A172 (cell line): ENCODE results near the gene RAB3A. TPM values are rescaled to one million over a fixed set of nuclear protein-coding genes. Genes with fewer than 3 reads are reported as not detected.

Source experiments
- DNase-seq: peaks from one replicate; pipeline ENCODE4 v3.0.0-alpha.2; 2015; ENCODE audit warnings: low spot score
- total RNA-seq: library from RNA; depleted of rRNA; stranded (reverse); fragments of >200 nt; shearing (Covaris generic); gene quantifications from 2 replicates; pipeline ENCODE4 v1.2.3, GENCODE V29; 2014

Gene RAB3A
- total RNA-seq, 1 experiment from 2014 or later, result 0.26 TPM

DNA sequence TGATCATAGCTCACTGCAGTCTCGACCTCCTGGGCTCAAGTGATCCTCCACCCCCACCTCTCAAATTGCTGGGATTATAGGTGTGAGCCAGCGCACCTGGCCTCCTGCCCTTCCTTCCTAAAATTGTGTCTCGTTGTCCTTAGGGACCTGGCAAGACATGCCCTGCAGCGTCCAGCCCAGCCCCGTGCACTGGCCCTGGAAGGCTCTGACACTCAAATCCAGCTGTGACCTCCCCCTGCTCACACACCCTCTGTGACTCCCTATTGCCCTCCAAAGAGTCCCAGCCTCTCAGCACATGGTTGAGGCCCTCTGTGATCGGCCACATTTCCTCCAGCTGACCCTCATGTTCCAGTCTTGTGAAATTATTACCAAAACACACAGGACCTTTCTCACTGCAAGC, 5.9 kb downstream of the RAB3A start:
- no peak for DNase-seq

GRCh38 chr19:18197306-18197705, 6.5 kb downstream of the RAB3A start:
- no peak for DNase-seq

DNA sequence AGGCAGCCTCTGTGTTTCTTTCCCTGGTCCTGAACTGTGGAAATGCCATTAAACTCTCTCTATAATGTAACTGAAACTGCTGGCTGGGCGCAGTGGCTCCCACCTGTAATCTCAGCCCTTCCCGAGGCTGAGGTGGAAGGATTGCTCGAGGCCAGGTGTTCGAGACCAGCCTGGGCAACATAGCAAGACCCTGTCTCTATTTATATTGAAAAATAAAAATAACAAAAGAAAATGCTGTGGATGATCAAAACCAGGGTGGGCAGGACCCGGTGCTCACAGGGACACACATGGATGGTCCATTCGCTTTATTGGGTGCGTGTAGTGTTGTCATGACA, 7.4 kb downstream of the RAB3A start:
- DNase-seq, result no peak

DNA sequence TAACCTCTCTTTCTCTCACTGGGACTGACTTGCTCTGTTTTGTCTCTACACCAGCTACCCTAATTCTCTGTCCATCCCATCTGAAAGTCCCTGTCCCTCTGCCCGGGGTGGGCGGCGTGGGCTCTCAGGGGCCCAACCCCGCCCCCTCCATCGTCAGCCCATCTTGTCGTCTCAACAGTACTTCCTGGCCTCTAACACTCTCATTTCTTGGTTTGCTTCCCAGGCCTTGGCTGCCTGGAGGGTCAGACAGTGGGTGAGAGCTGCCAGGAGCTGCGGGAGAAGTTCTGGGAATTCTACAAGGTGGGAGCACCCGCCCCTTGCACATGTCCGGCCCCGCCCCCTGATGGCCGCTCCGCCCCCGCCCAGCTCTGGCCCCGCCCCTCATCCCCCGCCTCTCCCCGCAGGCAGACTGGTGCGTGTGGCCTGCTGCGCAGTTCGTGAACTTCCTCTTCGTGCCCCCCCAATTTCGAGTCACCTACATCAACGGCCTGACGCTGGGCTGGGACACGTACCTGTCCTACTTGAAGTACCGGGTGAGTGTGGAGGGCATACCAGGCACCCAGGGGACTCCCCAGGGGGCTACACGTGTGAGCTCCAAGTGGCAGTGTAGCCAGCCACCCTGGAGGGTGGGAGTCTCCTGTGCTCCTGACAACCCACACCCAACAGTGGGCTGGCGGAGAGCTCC, 9.1 kb downstream of the RAB3A start:
- no peak for DNase-seq

- DNase-seq, result no peak
Observed at GRCh38 chr19:18194181-18194530, 9.7 kb downstream of the RAB3A start.

DNA sequence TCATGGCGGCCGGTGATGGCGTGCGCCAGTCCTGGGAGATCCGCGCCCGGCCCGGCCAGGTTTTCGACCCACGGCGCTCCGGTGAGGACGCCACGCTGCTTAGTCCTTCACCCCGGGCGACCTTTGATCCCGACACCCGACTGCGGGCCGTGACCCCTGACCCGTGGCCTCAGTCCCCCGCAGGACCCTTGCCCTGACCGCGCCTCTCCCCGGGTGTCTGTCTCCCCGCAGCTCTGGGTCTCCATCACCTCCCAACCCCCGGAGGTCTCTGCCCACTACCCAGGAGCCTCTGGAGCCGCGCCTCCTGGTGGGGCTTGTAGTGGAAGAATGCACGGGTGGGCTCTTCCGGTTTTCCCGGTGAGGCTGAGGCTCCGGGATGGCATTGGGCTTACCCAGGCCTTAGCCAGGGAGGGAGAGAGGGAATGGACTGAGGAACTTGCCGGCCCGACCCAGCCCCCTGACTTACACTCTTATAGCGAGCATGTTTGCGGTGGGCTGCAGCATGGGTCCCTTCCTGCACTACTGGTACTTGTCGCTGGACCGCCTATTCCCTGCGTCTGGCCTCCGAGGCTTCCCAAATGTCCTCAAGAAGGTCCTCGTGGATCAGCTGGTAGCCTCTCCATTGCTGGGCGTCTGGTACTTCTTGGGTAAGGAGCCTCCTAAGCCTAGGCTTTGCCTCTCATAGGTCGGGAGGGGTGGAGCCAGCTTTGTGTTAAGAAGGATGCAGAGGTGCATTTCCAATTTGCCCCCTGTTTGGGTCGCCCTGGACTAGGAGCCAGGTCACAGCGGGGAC, 10.3 kb downstream of the RAB3A start:
- DNase-seq, result no peak

- peak; percentile 100 for DNase-seq
Observed at GRCh38 chr19:18192673-18193387, 11.0 kb downstream of the RAB3A start, which contains the start of gene MPV17L2. MPV17L2 (plus strand) TSS chr19:18193218; CDS start chr19:18193282, 64 bp downstream.

- no peak for DNase-seq
Observed at GRCh38 chr19:18191640-18192062, 12.2 kb downstream of the RAB3A start.

- DNase-seq, result no peak
Observed at GRCh38 chr19:18190278-18190677, 13.6 kb downstream of the RAB3A start.

- DNase-seq, result no peak
Observed at GRCh38 chr19:18185538-18185937, 18.3 kb downstream of the RAB3A start.

GRCh38 chr19:18183529-18183928, 20.3 kb downstream of the RAB3A start:
- DNase-seq, result no peak

DNA sequence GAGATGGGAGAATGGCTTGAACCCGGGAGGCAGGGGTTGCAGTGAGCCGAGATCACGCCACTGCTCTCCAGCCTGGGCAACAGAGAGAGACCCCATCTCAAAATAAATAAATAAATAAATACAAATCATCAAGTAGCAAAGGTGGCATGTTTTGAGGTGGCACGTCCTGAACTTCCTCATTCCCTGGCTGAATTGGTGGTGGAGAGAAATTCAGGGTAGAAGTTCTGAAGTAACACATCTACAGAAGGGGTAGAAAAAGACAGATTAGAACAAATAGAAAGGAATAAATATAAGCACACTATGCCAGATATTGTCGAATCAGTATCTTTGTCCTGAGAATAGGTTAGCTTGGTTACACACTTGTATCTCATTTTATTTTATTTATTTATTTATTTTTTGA, 23.9 kb downstream of the RAB3A start:
- DNase-seq, result no peak

DNA sequence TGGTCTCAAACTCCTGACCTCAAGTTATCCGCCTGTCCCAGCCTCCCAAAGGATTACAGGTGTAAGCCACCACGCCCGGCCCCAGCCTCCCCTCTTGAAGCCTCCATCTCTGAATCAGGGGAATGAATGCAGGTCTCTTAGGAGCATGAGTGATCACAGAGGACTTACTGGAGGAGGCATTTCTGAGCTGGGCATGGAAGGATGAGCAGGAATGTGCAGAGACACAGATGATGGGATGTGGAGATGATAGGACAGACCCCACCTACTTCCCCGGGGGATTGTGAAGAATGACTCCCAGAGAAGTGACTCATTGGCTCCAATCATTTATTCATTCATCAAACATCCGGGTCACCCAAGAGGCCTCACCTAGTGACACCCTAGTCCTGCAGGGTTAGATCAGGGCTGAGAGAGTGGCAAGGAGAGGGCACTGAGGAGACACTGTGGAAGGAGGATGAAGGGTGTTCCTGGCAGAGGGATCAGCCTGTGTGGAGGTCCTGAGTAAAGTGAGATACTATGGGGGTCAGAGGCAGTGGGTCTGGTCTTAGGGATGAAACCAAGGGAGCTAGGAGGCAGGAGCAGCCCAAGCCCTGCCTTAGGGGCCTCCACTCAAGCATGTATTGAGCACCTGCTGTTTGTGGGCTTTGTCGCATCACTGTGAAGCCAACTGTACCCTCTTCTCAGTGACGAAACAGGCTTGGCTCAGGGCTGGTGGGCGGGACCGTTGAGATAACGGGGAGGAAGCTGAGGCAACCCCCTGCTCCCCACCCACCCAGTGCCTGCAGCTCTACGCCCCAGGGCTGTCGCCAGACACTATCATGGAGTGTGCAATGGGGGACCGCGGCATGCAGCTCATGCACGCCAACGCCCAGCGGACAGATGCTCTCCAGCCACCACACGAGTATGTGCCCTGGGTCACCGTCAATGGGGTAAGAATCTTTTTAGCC, 27.2 kb downstream of the RAB3A start:
- DNase-seq, result no peak

GRCh38 chr19:18174983-18175382, 28.9 kb downstream of the RAB3A start:
- DNase-seq, result no peak

GRCh38 chr19:18173572-18174288, 30.1 kb downstream of the RAB3A start, which contains the start of gene IFI30:
IFI30 (plus strand) TSS chr19:18173813; CDS start chr19:18173842, 29 bp downstream.
- peak; percentile 59 for DNase-seq

DNA sequence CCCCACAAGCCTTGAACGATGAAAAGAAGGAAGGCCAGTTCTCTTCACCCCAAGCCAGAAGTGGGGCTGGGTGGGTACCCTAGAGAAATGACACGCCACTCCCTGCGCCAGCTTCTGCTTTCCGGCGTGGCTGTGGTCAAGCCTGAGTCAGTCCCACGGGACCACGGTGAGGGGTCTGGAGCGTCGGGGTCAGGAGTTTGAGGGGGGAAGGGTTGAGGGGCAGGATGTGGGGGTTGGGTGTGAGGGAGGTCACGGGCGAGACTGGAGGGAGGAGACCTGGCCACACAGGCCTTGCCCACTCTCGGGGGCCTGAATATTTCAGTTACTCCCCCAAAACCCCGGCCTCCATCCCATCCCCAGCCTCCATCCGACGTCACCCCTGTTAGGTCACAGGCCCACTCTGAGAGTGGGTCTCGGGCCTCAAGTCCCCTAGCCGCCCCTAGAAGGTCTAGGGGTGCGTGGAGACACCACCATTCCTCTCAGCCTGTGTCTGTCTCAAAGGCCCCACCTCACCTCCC, 30.7 kb downstream of the RAB3A start:
- DNase-seq, result no peak

GRCh38 chr19:18172331-18173053, 31.4 kb downstream of the RAB3A start:
- no peak for DNase-seq

DNA sequence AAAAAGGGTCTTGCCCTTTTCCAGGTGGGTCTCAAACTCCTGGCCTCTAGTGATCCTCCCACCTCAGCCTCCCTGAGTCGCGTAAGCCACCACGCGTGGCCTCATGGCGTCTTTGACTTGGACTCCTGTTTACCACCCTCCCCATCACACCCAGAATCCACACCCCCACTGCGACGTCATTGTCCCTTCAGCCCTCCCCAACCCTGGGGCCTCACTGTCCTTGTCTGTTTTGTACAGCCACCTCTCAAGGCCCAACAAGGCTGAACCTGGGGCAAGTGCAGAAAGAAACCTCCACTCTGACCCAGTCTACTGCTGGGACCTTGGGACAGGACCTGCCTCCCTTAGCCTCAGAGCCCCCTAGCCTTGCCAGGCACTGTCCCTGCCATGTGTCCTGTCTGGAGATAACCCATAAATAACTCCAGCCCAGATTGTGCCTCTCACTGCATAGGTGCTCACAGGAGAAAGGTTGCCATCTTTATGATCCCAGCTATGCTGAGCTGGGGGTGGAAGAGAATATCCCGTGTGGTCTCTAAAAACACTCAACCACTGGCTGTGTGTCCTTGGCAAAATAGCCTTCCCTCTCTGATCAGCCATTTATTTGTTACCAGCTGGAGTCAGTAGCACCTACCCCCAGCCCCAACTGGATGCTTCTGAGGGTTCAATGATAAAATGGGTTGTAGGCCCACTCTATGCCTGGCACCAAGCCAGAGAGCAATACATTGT, 32.1 kb downstream of the RAB3A start:
- no peak for DNase-seq

- no peak for DNase-seq
Observed at GRCh38 chr19:18170714-18171255, 33.1 kb downstream of the RAB3A start.
